ENCODE results near the gene DNPH1.

DNPH1 gene

GRCh38 chr6:43207286-43207685 is 22.0 kb downstream of the DNPH1 start:
- DNase-seq, result no peak

GRCh38 chr6:43205849-43206248 is 23.4 kb downstream of the DNPH1 start:
- no peak for DNase-seq

GRCh38 chr6:43204271-43205105 is 24.8 kb downstream of the DNPH1 start:
- no peak for DNase-seq

GRCh38 chr6:43203718-43204095 is 25.6 kb downstream of the DNPH1 start:
- no peak for DNase-seq

- no peak for DNase-seq
These were observed 26.1 kb downstream of the DNPH1 start for GRCh38 chr6:43203029-43203717.

GRCh38 chr6:43202451-43202850 is 26.8 kb downstream of the DNPH1 start:
- no peak for DNase-seq

GRCh38 chr6:43200541-43200940 is 28.7 kb downstream of the DNPH1 start:
- no peak for DNase-seq

- DNase-seq, result no peak
These were observed 29.4 kb downstream of the DNPH1 start for GRCh38 chr6:43199912-43200311.

- no peak for DNase-seq
These were observed 32.9 kb downstream of the DNPH1 start for GRCh38 chr6:43196337-43196736.

- DNase-seq, result no peak
These were observed 35.4 kb downstream of the DNPH1 start for GRCh38 chr6:43193929-43194328.

GRCh38 chr6:43192911-43193310 is 36.4 kb downstream of the DNPH1 start:
- no peak for DNase-seq

- DNase-seq, result no peak
These were observed 39.4 kb downstream of the DNPH1 start for GRCh38 chr6:43189776-43190304.

GRCh38 chr6:43188426-43188825 is 40.9 kb downstream of the DNPH1 start:
- no peak for DNase-seq

GRCh38 chr6:43187821-43188220 is 41.5 kb downstream of the DNPH1 start:
- no peak for DNase-seq

GRCh38 chr6:43186706-43187105 is 42.6 kb downstream of the DNPH1 start:
- DNase-seq, result no peak

GRCh38 chr6:43186019-43186418 is 43.3 kb downstream of the DNPH1 start:
- DNase-seq, result no peak

- no peak for DNase-seq
These were observed 43.8 kb downstream of the DNPH1 start for GRCh38 chr6:43185391-43185985.

GRCh38 chr6:43184268-43184985 is 44.9 kb downstream of the DNPH1 start:
- no peak for DNase-seq

- no peak for DNase-seq
These were observed 45.8 kb downstream of the DNPH1 start for GRCh38 chr6:43183441-43183840.

- DNase-seq, result peak; percentile 78
These were observed 47.1 kb downstream of the DNPH1 start, which contains the start of gene CUL9 for GRCh38 chr6:43181942-43182860. Gene CUL9 (plus strand): TSS chr6:43182196. CDS start chr6:43184311, 2,115 bp downstream.

- DNase-seq, result no peak
These were observed 47.7 kb downstream of the DNPH1 start for GRCh38 chr6:43181621-43181941.

GRCh38 chr6:43180985-43181384 is 48.3 kb downstream of the DNPH1 start:
- DNase-seq, result no peak

All from NCI-H1092 (cell line).